RPMI8226 (cell line): ENCODE data around the gene NCBP2.
A peak's percentile ranks its signal among the peaks of the same experiment; 100 is the strongest.

Experiments used
- DNase-seq: peaks from one replicate; pipeline ENCODE4 v3.0.0-alpha.2; 2015

Gene NCBP2

DNA sequence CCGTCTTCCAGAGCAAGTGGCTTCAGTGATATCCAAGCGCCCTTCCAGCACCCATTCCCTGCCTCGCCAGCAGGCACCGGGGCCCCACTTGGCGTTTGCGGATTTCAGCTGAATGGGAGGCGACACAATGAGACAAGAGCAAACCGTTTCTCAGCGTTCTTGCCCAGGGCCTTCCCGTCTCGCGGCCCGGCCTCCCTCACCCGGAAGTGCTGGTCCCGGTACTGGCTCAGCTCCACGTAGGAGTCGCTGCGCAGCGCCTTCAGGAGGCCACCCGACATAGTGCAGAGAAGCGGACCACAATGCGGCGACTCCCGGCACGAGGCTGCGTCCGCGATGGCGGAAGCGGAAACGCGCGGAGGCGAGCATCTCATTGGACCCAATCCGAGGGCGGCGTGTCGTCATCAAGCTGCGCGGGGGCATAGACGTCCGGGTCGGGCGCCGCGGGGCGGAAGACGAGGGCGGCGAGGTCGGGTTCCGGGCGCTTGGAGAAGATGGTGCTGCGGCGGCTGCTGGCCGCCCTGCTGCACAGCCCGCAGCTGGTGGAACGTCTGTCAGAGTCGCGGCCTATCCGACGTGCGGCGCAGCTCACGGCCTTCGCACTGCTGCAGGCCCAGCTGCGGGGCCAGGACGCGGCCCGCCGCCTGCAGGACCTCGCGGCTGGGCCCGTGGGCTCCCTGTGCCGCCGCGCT, at the start of gene NCBP2:
NCBP2 (minus strand) TSS at position 303 of the 689 bp plus-strand sequence; CDS start at position 278, 25 bp downstream.
- peak; percentile 100 for DNase-seq

DNA sequence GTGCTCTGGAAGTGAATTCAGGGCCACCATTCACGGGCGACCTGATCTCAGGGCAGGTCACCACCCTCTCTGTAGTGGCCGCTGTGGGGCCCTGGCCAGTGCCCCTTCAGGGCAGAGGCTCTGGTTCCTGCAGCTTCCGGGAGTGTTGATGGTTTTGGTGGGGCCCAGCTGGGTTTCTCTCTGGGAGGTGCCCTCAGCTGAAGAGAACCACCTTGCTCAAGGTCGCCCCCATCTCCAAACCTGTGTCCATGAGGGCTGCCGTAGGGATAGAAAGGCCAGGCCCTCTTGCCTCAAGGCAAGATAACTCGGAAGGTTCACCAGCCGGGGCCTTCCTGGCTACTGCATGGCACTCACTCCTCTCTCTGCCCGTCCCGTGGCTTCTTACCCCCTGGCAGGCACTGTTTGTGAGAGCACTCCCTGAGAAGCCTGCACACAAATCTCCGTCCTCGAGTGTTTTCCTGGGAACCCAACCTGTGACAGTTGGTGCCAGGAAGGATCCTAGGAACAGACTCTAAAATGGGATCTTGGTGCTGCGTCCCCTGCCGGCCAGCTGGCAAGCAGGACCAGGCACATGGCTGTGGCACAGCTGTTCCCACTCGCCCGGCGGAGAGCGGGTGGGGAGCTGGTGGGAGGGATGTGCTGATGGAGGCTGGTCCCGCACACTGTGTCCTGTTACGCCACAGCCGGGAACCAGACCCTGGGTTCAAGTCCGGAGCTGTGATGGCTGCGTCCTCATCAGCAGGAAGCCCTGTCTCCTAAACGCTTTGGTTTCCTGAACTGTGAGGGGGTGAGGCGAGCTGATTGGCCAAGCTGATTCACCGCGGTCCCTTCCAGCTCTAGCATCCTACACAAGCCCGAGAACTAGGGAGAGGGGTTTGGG, 49.5 kb upstream of the NCBP2 start:
- no peak for DNase-seq

DNA sequence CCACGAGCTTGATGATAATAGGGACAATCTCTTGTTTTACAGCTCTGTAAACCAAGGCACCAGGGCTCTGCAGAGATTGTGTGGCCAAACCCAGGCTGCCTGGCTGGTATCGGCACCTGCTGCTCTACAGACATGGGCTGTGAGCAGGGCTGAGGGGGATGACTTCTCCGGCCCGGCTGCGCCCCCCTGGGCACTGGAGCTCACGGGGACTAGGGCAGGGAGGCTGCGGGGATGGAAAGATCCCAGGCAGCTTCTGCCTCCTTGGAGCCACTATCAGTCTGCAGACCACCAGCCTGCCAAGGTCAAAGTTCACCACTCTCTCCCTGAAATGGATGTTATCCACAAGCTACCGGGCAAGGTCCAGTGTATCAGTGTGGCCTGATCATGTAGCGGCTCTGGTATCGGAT, 48.3 kb upstream of the NCBP2 start:
- DNase-seq: no peak

DNA sequence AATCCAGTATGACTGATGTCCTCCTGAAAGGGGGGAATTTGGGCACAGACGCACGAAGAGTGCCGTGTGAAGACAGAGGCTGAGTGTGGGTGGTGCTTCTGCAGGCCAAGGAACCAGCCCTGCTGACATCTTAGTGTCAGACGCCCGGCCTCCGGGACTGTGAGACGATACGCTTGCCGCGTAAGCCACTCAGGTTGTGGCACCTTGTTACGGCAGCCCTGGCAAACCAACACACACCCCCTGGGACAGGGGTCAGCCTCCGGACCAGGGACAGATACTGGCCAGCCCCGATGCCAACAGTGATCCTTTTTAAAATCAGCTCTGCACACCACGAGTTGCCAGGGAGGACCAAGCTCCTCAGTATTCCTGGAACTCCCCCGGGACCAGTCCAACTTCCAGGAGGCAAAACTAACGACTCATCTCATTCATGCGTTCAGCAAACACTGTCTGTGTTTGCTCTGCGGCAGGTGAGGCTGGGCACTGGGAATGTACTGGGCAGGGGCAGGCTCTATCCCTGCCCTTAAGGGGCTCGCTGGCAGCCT, 47.5 kb upstream of the NCBP2 start:
- DNase-seq: no peak

DNA sequence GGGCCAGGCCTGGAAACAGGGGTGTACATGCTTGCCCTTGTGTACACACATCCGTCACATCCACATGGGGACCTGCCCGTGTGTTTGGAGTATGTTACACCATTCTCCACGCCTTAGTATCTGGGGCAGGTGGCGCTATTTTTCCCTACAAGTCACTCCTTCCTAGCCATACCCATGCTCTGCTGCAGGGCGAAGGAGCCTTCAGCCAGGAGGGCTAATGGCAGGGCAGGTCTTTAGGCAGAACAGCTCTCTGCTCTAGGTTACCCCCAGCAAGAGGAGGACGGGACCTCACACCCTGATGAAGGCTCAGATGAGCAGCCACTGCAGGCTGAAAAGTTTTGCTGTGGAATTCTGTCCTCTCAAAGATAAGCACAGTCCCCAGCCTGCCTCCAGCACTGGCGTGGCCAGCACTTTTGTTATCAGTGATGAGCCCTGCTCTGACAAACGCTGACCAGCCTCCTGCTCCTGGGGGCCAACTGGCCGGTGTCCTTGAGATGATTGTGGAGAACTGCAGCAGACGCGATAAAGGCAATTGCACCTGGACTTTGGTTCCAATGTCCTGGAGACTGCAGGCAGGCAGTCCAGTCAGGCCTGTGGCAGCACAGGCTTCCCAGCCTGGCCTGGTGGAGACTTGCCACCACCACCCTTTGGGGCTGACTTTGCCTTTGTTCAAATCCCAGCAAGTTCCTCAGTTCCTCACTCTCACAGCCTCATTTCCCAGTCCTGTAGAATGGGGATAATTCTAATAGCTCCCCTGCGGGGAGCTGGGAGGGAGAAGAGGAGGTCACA, 46.1 kb upstream of the NCBP2 start:
- DNase-seq: peak; percentile 68

DNA sequence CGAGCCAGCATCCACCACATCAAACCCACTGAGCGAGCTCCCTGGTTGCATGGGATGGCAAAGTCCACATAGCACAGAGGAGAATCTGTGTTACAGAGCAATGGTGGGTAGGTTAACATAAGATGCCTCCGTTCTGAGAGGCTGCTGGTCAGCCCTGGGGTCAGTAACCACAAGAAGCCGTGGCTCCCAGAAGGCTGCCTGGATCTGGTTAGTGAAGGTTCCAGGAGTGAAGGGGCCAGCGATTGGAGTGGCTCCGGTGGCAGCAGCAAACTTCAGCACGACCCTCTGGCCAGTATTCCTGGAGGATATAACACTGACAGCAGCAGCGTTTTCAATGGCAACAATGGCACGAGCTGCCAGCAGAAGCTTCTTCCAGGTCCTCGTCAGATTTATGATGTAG, 44.7 kb upstream of the NCBP2 start:
- no peak for DNase-seq

DNA sequence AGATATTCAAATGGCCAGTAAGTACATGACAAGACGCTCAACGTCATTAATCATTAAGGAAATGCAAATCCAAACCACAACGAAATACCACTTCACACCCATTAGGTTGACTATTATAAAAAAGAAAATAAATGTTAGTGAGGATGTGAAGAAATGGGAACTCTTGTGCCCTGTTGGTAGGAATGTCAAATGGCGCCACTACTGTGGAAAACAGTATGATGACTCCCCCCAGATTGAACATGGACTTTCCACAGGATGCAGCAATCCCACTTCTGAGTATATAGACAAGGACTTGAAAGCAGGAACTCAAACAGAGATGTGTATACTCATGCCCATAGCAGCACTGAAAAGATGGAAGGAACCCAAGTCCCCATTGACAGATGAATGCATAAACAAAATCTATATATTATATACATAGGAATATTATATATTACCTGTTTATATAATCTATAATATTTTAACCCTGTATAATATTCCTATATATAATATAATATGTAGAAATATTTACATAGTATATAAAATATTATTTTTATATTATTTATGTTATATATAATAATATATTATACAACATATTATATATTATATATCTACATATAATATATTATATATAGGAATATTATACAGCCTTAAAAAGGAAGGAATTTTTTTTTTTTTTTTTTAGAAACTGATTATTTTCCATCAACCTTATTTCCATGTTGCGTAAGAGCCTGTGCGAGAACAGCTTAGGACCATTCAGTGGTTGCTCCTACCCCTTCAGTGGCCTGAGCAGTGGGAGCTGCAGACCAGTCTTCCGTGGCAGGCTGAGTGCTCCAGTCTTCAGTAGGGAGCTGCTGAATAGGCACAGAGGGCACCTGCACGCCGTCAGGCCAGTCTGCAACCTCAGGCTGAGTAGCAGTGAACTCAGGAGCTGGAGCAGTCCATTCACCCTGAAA, 43.9 kb upstream of the NCBP2 start:
- DNase-seq: no peak

DNA sequence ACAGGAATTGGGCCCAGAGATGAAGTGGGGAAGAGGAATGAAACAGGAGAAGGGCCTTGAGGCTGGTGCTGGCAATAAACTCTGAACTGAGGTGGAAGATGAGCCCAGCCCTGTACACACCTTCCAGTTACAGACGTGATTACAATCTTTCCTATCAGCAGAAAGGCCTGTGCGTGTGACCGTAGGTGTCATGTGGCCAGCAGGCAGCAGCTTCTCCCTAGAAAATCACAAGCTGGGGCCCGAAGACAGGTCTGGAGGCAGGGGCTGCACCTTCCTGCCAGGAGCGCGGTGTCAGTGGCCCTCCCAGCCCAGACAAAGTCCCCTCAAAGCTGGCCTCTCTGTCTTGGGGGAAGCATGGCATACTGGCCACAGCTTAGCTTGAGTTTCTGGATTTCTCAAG, 43.0 kb upstream of the NCBP2 start:
- DNase-seq: no peak

DNA sequence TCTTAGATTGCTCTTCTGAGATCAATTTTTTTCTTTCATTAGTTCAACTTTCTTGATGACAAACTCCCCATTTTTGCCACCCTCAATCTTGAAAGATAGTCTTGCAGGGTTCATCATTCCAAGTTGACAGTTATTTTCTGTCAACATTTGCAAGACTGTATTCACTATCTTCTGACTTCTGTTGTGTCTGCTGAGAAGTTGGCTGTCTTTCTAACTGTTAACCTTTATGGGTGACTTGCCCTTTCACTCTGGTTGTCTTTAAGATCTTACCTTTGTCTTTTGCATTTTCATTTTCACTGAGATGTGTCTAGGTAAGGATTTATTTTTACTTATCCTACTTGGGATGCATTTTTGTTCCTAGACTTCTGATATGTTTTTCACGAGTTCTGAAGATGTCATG, 40.9 kb upstream of the NCBP2 start:
- DNase-seq: no peak

DNA sequence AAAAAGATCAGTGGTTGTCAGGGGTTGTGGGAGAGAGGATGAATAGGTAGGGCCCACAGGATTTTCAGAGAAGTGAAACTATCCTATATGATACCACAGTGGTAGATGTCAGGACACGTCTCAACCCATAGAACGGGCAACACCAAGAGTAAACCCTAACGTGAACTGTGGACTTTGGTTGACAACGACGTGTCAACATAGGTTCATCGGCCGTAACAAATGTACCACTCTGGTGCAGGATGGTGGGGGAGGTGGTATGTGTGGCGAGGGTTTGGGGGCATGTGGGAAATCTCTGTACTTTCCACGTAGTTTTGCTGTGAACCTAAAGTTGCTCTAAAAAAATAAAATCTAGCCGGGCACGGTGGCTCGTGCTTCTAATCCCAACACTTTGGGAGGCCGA, 39.3 kb upstream of the NCBP2 start:
- DNase-seq: peak; percentile 30

DNA sequence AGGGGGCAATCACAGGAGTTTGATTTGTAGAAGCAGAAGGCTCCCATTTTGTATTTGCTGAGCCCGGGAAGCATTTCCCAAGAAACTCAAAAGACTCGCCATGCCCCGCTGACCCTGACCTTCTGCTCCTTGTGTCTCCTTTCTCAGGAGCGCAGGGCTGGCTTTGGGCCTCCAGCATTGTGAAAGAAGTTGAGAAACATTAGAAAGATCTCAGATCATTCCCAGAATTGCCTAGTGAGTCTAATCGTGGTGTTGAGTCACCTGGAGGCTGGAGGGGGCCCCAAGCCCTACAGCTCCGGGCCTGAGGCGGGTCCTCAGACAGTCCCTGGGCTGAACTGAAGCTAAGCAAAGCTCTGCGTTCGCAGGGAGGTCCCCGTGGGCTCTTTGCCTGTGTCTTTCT, 37.2 kb upstream of the NCBP2 start:
- no peak for DNase-seq

DNA sequence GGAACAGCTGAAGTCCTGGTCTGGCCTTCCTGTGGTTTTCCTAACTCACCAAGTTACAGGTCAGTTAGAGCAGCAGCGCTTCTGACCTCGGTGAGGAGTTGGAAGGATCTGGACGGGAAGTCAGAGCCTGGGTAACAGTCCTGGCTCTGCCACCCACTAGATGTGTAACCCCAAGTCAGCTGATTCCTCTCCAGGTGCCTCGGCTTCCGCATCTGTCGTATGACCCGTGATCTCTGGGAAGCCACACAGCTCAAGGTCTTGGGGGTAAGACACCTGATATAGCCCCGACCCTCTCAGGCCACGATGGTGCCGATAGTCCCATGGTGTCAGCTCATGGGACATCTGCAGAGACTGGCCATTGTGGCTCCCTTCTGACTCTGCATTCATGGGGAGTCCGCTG, 34.6 kb upstream of the NCBP2 start:
- no peak for DNase-seq

DNA sequence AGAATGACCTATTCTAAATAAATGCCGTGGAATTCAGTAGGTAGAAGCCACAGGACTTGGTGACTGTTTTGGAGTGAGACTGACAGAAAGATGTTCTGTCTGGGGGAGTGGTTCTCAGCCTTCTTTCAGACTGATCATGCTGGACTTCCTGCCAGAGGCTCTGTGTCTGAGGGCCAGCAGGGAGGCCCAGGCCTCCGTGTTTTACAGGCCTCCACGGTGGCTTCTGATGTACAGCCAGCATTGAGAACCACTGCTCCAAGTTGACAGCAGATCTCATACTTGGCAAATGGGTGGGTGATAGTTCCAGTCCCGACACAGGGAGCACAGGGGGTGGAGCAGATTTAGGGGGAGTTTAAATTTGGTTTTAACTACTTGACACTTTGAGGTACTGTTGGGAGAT, 33.0 kb upstream of the NCBP2 start:
- no peak for DNase-seq

DNA sequence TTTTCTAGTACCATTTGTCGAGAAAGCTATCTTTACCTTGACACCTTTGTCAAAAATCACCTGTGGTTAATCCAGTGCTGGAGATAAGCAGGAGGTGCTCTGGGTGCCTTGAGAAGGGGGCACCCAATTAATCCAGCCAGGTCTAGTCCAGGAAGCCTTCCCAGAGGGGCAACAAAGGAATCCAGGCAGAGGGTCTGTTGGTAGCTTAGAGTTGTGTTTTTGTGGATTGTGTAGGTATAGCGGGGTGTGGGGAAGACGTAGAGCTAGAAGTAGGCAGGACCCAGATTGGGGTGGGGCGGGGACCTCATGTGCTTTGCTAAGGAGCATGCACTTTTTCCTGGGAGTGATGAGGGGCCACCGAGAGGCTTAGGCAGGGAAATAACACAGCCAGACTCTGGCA, 32.3 kb upstream of the NCBP2 start:
- no peak for DNase-seq

DNA sequence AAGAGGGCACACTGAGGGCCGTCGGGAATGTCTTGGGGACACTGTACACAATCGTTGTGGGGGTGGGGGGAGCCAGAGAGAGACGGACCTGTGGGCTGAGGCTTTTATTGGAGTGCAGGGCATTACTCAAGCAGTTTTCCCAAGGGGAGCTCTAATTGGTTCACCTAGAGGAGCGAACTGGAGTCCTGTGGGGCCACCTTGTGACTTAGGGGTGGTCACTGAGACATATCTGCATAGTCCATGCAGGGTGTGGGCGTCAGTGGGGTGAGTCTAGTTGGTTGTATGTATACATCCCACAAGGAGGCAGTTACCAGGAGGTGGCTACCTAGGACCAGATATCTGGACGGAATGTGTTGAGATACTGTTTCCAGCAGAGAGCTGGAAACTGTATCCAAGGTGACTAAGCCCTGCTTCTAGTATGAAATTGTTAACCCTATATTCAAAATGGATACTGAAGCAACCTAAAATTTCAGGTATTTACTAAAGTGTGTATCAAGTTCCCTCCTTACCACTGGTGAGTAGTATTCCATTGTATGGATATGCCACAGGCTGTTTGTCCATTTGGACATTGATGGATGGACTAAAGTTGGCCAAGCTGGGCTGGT, 28.9 kb upstream of the NCBP2 start:
- DNase-seq: no peak

DNA sequence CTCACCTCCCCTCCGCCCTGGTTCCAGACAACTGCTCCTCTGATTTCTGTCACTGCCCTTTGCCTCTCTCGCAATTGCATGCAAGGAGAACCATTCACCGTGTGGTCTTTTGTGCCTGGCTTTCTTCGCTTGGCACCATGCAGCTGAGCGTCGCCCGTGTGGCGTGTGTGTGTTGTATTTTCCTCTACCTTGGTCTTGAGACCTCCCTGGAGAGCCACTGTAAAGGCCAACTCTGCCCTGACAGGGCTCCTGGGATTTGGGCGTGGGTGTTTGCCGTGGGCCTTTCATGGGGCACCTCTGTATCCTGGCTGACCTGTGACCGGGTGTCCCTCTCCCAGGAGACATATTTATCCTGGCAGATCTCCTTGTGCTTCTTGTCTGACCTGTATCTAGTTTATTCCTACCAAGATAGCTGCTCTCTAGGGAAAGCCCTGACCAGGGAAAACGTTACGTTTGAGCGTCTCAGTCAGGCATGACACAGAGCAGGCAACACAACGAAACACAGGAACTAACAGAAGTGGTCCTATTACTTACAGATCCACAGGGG, 28.3 kb upstream of the NCBP2 start:
- no peak for DNase-seq

DNA sequence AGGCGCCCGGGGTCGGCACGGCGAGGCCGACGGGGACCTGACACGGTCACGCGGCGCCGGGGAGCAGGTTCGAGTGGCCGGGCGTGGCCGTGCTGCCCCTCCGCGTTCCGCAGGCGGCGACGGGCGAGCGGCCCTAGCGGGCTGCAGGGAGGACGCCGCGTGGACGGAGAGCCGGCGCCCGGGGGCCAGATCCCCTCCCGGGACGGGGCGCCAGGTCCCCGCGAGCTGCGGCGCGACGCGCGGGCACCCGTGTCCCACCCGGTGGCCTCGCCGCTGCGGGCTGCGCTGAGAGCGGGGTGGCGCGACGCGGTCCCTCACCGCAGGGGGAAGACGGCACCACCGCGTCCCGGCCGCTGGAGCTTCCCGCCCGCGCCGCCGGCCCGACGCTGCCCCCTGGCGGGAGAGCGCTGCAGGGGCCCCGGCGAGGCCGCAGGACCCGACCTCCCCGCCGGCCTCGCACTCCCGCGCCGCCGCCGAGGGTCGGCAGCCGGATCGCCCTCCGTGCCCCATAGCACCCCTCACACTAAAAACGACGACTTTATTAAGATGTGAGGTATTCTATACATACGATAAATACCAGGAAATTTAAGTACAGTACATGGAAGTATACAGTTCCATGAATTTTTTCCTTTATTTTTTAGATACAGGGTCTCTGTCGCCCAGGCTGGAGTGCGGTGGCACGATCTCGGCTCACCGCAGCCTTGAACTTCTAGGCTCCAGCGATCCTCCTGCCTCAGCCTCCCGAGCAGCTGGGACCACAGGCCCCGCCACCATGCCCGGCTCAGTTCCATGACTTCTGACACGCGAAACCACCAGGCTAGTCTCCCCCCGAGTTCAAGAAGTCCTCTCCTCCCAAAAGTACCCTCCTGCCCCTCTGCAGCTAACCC, 27.6 kb upstream of the NCBP2 start:
- peak; percentile 81 for DNase-seq

DNA sequence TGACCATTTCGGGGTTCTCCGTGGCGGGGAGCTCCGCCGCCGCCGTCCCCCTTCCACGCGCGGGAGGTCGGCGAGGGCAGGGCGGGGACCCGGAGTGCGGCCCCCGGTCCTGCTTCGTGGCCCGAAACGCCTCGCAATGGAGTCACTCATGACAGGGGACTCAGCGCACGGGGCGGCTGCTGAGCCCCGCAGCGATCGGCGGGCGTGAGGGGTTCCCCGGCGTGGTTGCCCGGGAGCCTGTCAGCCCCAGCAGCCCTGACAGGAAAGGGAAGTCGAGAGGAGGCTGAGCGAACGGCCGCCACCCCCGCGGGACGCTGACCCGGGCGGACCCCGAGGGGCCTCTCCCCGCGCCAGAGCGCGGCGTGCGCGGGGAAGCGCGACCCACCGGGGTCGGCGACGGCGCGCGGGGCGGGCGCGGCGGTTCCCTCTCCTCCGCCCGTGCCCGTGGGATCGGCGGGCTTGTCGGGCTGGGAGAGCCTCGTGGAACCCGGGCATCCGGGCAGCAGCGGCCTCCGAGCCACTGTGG, 26.9 kb upstream of the NCBP2 start:
- peak; percentile 66 for DNase-seq

DNA sequence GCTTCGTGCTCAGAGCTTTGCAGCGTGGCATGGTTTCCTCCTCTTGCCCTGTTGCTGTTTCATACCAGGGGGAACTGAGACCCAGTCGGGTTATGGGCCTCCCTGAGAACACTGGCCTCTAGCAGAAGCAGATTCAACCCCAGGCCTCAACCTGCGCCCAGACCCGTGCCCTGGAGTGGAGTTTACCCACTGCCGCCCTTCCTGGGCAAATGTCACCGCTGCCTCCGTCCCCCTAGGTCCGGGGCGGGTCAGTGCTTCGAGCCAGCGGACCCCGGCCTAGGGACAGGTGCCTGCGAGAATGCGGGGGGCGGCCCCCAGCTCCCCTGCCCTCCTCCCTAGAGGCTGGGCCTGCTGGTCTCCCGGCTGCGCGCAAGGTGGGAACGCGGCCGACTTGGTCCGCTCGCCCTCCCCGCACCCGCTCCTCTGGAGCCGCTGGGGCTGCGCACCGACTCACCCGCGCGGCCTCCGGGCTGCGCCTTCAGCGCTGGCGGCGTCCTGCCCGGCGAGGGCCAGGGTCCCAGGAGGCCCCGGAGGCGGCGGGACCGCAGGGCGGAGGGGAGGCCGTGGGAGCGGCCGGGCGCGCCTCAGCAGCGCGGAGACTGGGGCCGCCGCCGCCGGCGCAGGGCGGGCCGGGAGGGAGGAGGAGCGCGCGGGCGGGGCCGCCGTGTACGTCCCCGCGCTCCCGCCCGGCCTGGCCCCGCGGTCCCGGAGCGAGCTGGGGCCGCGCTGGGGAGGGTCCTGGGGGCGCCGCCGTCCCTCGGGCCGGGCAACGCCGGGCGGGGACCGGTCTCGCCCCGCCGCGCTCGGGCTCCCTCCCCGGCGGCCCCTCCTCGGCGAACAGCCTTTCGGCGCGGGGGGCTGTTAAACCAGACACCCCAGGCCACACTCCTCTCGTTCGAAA, 26.2 kb upstream of the NCBP2 start, which contains the start of gene PIGZ:
PIGZ (minus strand) TSS at position 601 of the 901 bp plus-strand sequence. CDS start 16,802 bp downstream, outside the sequence.
- peak; percentile 73 for DNase-seq
